ENCODE results near the gene CRABP1.
"Not testable (repeated sequence)": the region's sequence is repeated elsewhere in the genome, so short reads cannot be mapped to it uniquely, and the experiment has no call there.

Gene CRABP1

GRCh38 chr15:78380143-78380542 lies 40.0 kb downstream of the CRABP1 start:
- DNase-seq: not testable (repeated sequence)

- DNase-seq: no peak
Measured at GRCh38 chr15:78382114-78382880, 42.1 kb downstream of the CRABP1 start.

GRCh38 chr15:78384651-78385050 lies 44.5 kb downstream of the CRABP1 start:
- no peak for DNase-seq

GRCh38 chr15:78387246-78388037 lies 47.3 kb downstream of the CRABP1 start:
- no peak for DNase-seq

- DNase-seq: no peak
Measured at GRCh38 chr15:78388865-78389264, 48.7 kb downstream of the CRABP1 start.

GRCh38 chr15:78389322-78389721 lies 49.2 kb downstream of the CRABP1 start:
- no peak for DNase-seq

- DNase-seq: no peak
Measured at GRCh38 chr15:78389738-78390137, 49.6 kb downstream of the CRABP1 start.

GRCh38 chr15:78390242-78390641 lies 50.1 kb downstream of the CRABP1 start:
- DNase-seq: no peak

GRCh38 chr15:78390826-78391225 lies 50.7 kb downstream of the CRABP1 start:
- no peak for DNase-seq

- DNase-seq: no peak
Measured at GRCh38 chr15:78391781-78392180, 51.6 kb downstream of the CRABP1 start.

GRCh38 chr15:78392430-78392829 lies 52.3 kb downstream of the CRABP1 start:
- no peak for DNase-seq

- no peak for DNase-seq
Measured at GRCh38 chr15:78393137-78393536, 53.0 kb downstream of the CRABP1 start.

- no peak for DNase-seq
Measured at GRCh38 chr15:78394026-78394425, 53.9 kb downstream of the CRABP1 start.

GRCh38 chr15:78394981-78395616 lies 54.9 kb downstream of the CRABP1 start:
- no peak for DNase-seq

GRCh38 chr15:78396186-78396814 lies 56.1 kb downstream of the CRABP1 start:
- no peak for DNase-seq

- peak in 1 of 2 experiments; percentile 20 for DNase-seq
Measured at GRCh38 chr15:78396976-78397375, 56.8 kb downstream of the CRABP1 start.

GRCh38 chr15:78397382-78397781 lies 57.2 kb downstream of the CRABP1 start:
- DNase-seq: no peak
